HG02610 (cell line): ENCODE measurements around the gene ATP10A.

Source experiments
- ATAC-seq: cut with Tn5 transposase; IDR thresholded peaks from one replicate; pipeline ENCODE4 v1.9.1; 2021; ENCODE audit warnings: mild to moderate bottlenecking, moderate library complexity; ENCODE audit not compliant: unreplicated experiment

ATP10A gene

GRCh38 chr15:25687276-25687675 is 175.9 kb downstream of the ATP10A start:
- ATAC-seq = no peak

- ATAC-seq = no peak
Measured at GRCh38 chr15:25686780-25687179, 176.3 kb downstream of the ATP10A start.

GRCh38 chr15:25684521-25685431 is 178.4 kb downstream of the ATP10A start:
- ATAC-seq = no peak

- ATAC-seq = no peak
Measured at GRCh38 chr15:25683911-25684310, 179.2 kb downstream of the ATP10A start.

- ATAC-seq = no peak
Measured at GRCh38 chr15:25683415-25683814, 179.7 kb downstream of the ATP10A start.

GRCh38 chr15:25682340-25682739 is 180.8 kb downstream of the ATP10A start:
- ATAC-seq = no peak

GRCh38 chr15:25680686-25681025 is 182.5 kb downstream of the ATP10A start:
- ATAC-seq = no peak

GRCh38 chr15:25679964-25680685 is 183.0 kb downstream of the ATP10A start:
- no peak for ATAC-seq

- ATAC-seq = no peak
Measured at GRCh38 chr15:25679492-25679891, 183.6 kb downstream of the ATP10A start.

GRCh38 chr15:25678500-25678855 is 184.6 kb downstream of the ATP10A start:
- no peak for ATAC-seq

- ATAC-seq = no peak
Measured at GRCh38 chr15:25677719-25678499, 185.2 kb downstream of the ATP10A start.

GRCh38 chr15:25676070-25676469 is 187.1 kb downstream of the ATP10A start:
- no peak for ATAC-seq

GRCh38 chr15:25675396-25675795 is 187.7 kb downstream of the ATP10A start:
- ATAC-seq = no peak

GRCh38 chr15:25674913-25675312 is 188.2 kb downstream of the ATP10A start:
- ATAC-seq = no peak

- ATAC-seq = no peak
Measured at GRCh38 chr15:25673972-25674371, 189.2 kb downstream of the ATP10A start.

- ATAC-seq = no peak
Measured at GRCh38 chr15:25673351-25673750, 189.8 kb downstream of the ATP10A start.

- ATAC-seq = no peak
Measured at GRCh38 chr15:25671132-25671531, 192.0 kb downstream of the ATP10A start.

- ATAC-seq = no peak
Measured at GRCh38 chr15:25670621-25671020, 192.5 kb downstream of the ATP10A start.

GRCh38 chr15:25670025-25670554 is 193.0 kb downstream of the ATP10A start:
- no peak for ATAC-seq

- no peak for ATAC-seq
Measured at GRCh38 chr15:25668901-25669300, 194.2 kb downstream of the ATP10A start.

GRCh38 chr15:25668236-25668795 is 194.8 kb downstream of the ATP10A start:
- ATAC-seq = no peak
